Osteocyte (in vitro differentiated cells): ENCODE results near the gene ACTG1. TPM values are rescaled to one million over a fixed set of nuclear protein-coding genes. Genes with fewer than 3 reads are reported as not detected.

Experiments
- DNase-seq: peaks from one replicate; pipeline ENCODE4 v3.0.0; 2021; ENCODE audit warnings: mixed read lengths; ENCODE audit not compliant: unreplicated experiment; ENCODE audit errors: extremely low spot score
- H3K27ac Mint-ChIP-seq: one replicate; pipeline ENCODE4 v1.8.0; 2021; ENCODE audit warnings: mild to moderate bottlenecking, mixed read lengths; ENCODE audit not compliant: unreplicated experiment
- H3K27me3 Mint-ChIP-seq: one replicate; pipeline ENCODE4 v1.8.0; 2021; ENCODE audit warnings: mixed read lengths; ENCODE audit not compliant: unreplicated experiment
- H3K36me3 Mint-ChIP-seq: one replicate; pipeline ENCODE4 v1.8.0; 2021; ENCODE audit warnings: mixed read lengths; ENCODE audit not compliant: unreplicated experiment
- H3K4me1 Mint-ChIP-seq: one replicate; pipeline ENCODE4 v1.8.0; 2021; ENCODE audit warnings: mixed read lengths; ENCODE audit not compliant: unreplicated experiment
- H3K4me3 Mint-ChIP-seq: one replicate; pipeline ENCODE4 v1.8.0; 2021; ENCODE audit warnings: mild to moderate bottlenecking, moderate library complexity, mixed read lengths; ENCODE audit not compliant: unreplicated experiment
- H3K9me3 Mint-ChIP-seq: one replicate; pipeline ENCODE4 v1.8.0; 2021; ENCODE audit warnings: mixed read lengths; ENCODE audit not compliant: unreplicated experiment
- total RNA-seq: library from RNA; stranded (reverse); gene quantifications from 2 replicates; pipeline ENCODE4 v1.2.1, GENCODE V29; 2021
- TF ChIP-seq, protein P1 (sequence below): fragments of 200-600 bp; sonication (generic); IDR thresholded peaks from 2 replicates; pipeline ENCODE4 v1.5.0; 2021; ENCODE audit warnings: antibody characterized with exemption, mild to moderate bottlenecking, moderate library complexity

ACTG1 gene
- total RNA-seq, 1 donor from 2014 or later: 4,267 TPM

DNA sequence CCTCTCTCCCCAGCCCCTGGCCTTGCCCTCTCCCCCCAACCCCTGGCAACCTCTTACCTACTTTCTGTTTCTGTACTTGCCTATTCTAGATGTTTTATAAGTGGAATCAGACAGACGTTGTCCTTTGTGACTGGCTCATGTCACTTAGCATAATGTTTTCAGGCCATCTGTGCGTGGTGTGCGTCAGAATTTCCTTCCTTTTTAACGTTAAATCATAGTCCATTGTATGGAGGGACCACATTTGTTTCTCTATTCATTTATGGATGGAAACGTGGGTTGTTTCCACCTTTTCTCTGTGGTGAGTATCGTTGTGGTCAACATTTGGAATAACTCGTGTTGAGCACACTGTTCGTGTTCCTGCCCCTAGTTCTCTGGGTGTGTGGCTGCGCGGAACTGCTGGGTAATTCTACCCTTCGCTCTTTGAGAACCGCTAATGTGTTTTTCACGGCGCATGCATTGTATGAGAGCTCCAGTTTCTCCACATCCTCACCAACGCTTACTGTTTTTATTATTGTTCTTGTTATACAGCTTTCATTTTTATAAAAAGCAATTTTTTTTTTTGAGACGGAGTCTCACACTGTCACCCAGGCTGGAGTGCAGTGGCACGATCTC, 26.3 kb downstream of the ACTG1 start:
- no peaks in the 10 kb centered on the region for H3K27me3 Mint-ChIP-seq
- no peaks in the 10 kb centered on the region for H3K9me3 Mint-ChIP-seq
- peaks cover 49% of the 10 kb centered on the region for H3K4me1 Mint-ChIP-seq
- no peaks in the 10 kb centered on the region for H3K36me3 Mint-ChIP-seq
- TF ChIP-seq, protein P1, sequence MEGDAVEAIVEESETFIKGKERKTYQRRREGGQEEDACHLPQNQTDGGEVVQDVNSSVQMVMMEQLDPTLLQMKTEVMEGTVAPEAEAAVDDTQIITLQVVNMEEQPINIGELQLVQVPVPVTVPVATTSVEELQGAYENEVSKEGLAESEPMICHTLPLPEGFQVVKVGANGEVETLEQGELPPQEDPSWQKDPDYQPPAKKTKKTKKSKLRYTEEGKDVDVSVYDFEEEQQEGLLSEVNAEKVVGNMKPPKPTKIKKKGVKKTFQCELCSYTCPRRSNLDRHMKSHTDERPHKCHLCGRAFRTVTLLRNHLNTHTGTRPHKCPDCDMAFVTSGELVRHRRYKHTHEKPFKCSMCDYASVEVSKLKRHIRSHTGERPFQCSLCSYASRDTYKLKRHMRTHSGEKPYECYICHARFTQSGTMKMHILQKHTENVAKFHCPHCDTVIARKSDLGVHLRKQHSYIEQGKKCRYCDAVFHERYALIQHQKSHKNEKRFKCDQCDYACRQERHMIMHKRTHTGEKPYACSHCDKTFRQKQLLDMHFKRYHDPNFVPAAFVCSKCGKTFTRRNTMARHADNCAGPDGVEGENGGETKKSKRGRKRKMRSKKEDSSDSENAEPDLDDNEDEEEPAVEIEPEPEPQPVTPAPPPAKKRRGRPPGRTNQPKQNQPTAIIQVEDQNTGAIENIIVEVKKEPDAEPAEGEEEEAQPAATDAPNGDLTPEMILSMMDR: no peak
- no peak overlapping the region for H3K27ac Mint-ChIP-seq
- DNase-seq: no peak
- no peak overlapping the region for H3K4me3 Mint-ChIP-seq

DNA sequence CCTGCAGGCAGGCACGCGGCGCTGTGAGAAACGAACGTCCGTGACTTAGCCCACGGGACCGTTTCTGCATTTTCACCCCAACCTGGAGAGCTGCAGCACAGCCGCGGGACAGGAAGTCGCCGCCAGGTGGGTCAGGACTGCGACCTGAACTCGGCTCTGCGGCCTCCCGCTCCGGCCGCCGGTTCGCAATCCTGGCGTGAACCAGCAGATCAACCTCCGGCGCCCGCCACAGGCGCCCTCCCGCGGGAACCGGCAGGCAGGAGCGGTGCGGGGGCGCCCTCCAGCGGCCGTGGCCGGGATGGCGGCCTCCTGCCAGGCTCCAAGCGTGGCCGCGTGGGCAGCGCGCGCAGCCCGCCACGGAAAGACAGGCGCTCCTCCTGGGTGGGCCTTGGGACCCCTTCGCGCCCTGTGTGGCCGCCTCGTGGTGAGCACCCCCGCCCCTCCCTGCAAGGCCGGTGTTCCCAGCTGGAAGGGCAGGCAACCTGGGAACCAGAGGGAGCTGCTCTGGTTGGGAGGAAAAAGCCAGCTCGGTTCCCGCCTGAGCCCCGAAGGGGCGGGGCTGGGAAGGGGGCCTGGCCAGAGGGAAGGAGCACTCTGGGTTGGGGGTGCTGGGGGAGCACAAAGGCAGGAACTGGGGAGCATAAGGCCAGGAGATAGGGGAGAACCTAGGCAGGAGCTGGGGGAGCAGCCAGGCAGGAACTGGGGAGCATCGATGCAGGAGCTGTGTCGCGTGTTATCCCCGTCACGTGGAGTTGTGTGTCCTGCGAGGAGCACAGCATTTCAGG, 28.2 kb downstream of the ACTG1 start:
- Mint-ChIP-seq H3K36me3 (no peaks in the 10 kb centered on the region), H3K4me3 (no peak overlapping the region), H3K4me1 (peaks cover 45% of the 10 kb centered on the region), H3K27ac (no peak overlapping the region), H3K9me3 (no peaks in the 10 kb centered on the region), H3K27me3 (no peaks in the 10 kb centered on the region)
- TF ChIP-seq, protein P1: peak; percentile 99
- peak; percentile 96 for DNase-seq

DNA sequence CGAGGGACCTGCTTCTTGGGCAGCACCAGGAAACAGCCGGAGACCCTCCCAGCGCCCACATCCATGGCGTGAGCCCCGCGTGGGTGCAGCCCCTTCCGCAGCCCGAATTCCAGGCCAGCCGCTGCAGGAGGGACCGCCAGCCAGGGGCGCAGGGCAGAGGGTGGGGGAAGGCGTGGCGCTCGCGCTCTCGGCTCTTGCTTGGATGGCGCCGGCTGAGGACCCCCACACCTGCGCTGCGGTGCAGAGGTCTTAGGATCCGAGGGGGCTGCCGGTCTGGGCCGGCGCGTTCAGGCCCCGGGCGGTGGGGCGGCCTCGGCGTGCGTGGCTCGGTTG, 28.8 kb downstream of the ACTG1 start:
- TF ChIP-seq, protein P1: no peak
- Mint-ChIP-seq H3K27me3 (no peaks in the 10 kb centered on the region), H3K36me3 (no peaks in the 10 kb centered on the region), H3K4me1 (peaks cover 40% of the 10 kb centered on the region), H3K4me3 (no peak overlapping the region), H3K27ac (peak overlapping the region; percentile 18), H3K9me3 (no peaks in the 10 kb centered on the region)
- no peak for DNase-seq

DNA sequence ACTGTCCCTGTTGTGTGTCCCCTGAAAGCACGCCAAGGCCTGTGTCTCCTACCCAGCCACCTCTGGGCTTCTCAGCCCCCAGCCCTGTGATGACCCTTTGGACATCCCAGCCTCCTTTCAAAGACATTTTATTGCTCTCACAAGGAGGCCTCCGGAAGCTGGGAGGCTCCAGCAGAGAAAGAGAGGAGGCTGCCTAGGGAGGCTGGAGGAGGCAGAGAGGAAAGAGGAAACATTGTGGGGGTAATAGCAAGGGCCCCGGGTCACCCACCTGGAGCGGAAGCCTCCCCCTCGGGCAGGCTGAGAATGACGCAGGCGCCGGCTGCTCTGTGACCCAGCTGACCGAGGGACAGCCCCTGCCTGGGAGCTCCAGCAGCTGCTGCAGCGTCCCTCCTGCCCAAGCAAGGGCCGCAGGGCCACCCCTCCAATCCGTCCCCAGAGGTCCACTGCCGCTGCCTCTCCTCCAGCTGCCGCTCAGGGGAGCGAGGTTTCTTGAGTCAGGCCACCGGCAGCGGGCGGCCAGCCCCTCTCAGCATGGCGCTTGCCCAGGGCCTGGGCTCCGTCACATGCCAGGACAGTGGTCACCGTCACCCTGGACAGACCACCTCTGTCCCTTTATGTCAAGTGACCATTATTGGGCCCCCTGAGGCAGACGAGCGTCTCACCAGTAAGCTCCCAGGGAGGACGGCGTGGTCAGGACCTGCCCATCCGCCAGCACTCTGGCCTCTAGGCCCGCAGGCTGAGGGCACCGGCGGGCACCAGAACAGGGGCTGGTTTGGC, 29.3 kb downstream of the ACTG1 start:
- peaks cover 38% of the 10 kb centered on the region for H3K4me1 Mint-ChIP-seq
- no peak for DNase-seq
- no peaks in the 10 kb centered on the region for H3K9me3 Mint-ChIP-seq
- H3K27me3 Mint-ChIP-seq: no peaks in the 10 kb centered on the region
- no peaks in the 10 kb centered on the region for H3K36me3 Mint-ChIP-seq
- H3K4me3 Mint-ChIP-seq: no peak overlapping the region
- TF ChIP-seq, protein P1: no peak
- peak overlapping the region; percentile 18 for H3K27ac Mint-ChIP-seq

DNA sequence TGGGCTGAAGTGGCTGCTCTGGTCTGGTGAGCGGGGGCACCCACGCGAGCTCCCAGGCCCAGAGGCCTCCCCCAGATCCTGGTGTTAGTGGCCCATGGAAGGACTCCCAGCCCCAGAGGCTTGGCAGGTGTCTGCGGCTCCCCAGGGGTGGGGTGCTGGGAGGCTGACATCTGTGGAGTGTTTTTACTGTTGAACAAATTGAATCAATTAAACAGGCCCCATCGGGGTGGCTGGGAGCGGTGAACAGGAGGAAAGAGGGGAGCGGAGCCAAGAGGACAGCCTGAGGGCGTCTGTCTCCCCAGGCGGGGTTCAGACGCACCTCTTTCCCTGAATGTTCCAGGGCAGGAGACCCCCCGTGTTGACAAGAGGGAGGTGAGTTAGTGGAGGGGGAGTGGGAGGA, 29.9 kb downstream of the ACTG1 start:
- Mint-ChIP-seq H3K9me3 (no peaks in the 10 kb centered on the region), H3K4me1 (peaks cover 38% of the 10 kb centered on the region), H3K27me3 (no peaks in the 10 kb centered on the region), H3K27ac (no peak overlapping the region), H3K36me3 (no peaks in the 10 kb centered on the region), H3K4me3 (no peak overlapping the region)
- no peak for DNase-seq
- TF ChIP-seq, protein P1: no peak
